Measurements from ENCODE around the gene ELMOD1.

The ELMOD1 gene

GRCh38 chr11:107675902-107676301 lies 85.0 kb downstream of the ELMOD1 start:
- no peak for TF ChIP-seq EP300 (IDR thresholded peaks at IDR 0.05; ENCODE audit: borderline replicate concordance)
- no peak for TF ChIP-seq FOXM1 (IDR thresholded peaks at IDR 0.05; ENCODE audit: borderline replicate concordance, low read depth)
- no peak for TF ChIP-seq TAF1 (IDR thresholded peaks at IDR 0.05; ENCODE audit: low read depth)
- TF ChIP-seq EGR1 (IDR thresholded peaks at IDR 0.05), result no peak
- TF ChIP-seq USF1 (IDR thresholded peaks at IDR 0.05), result no peak
- no peak for TF ChIP-seq RAD21 (IDR thresholded peaks at IDR 0.05; ENCODE audit: low read depth)
- TF ChIP-seq TCF12 (IDR thresholded peaks at IDR 0.05; ENCODE audit: low read depth), result no peak
- no peak for TF ChIP-seq NFIC (IDR thresholded peaks at IDR 0.05)
- TF ChIP-seq YY1 (IDR thresholded peaks at IDR 0.05; ENCODE audit: low read depth), result no peak
- no peak for TF ChIP-seq MAX (IDR thresholded peaks at IDR 0.05)

GRCh38 chr11:107676336-107677057 lies 85.5 kb downstream of the ELMOD1 start:
- TF ChIP-seq TEAD4 (IDR thresholded peaks at IDR 0.05) (no peak), USF1 (IDR thresholded peaks at IDR 0.05) (no peak), FOXM1 (IDR thresholded peaks at IDR 0.05; ENCODE audit: borderline replicate concordance, low read depth) (no peak), REST (IDR thresholded peaks at IDR 0.05; ENCODE audit: low read depth) (no peak), TAF1 (IDR thresholded peaks at IDR 0.05; ENCODE audit: low read depth) (no peak), RAD21 (IDR thresholded peaks at IDR 0.05; ENCODE audit: low read depth) (no peak), CREB1 (IDR thresholded peaks at IDR 0.05; ENCODE audit: low read depth) (no peak), YY1 (IDR thresholded peaks at IDR 0.05; ENCODE audit: low read depth) (no peak), NFIC (IDR thresholded peaks at IDR 0.05) (no peak)

- no peak for TF ChIP-seq EP300 (IDR thresholded peaks at IDR 0.05; ENCODE audit: borderline replicate concordance)
- no peak for TF ChIP-seq NFIC (IDR thresholded peaks at IDR 0.05)
- TF ChIP-seq TAF1 (IDR thresholded peaks at IDR 0.05; ENCODE audit: low read depth), result no peak
Measured at GRCh38 chr11:107677924-107678631, 87.1 kb downstream of the ELMOD1 start.

- no peak for TF ChIP-seq REST (IDR thresholded peaks at IDR 0.05; ENCODE audit: low read depth)
- no peak for TF ChIP-seq YY1 (IDR thresholded peaks at IDR 0.05; ENCODE audit: low read depth)
- no peak for TF ChIP-seq FOXM1 (IDR thresholded peaks at IDR 0.05; ENCODE audit: borderline replicate concordance, low read depth)
- TF ChIP-seq TAF1 (IDR thresholded peaks at IDR 0.05; ENCODE audit: low read depth), result no peak
- TF ChIP-seq USF1 (IDR thresholded peaks at IDR 0.05), result no peak
- no peak for TF ChIP-seq CREB1 (IDR thresholded peaks at IDR 0.05; ENCODE audit: low read depth)
- TF ChIP-seq ZBTB7A (IDR thresholded peaks at IDR 0.05; ENCODE audit: low read depth), result no peak
- TF ChIP-seq MAX (IDR thresholded peaks at IDR 0.05), result no peak
- TF ChIP-seq NFIC (IDR thresholded peaks at IDR 0.05), result no peak
- TF ChIP-seq RAD21 (IDR thresholded peaks at IDR 0.05; ENCODE audit: low read depth), result no peak
- no peak for TF ChIP-seq EP300 (IDR thresholded peaks at IDR 0.05; ENCODE audit: borderline replicate concordance)
- no peak for TF ChIP-seq CEBPB (IDR thresholded peaks at IDR 0.05)
- no peak for TF ChIP-seq TEAD4 (IDR thresholded peaks at IDR 0.05)
- TF ChIP-seq TCF12 (IDR thresholded peaks at IDR 0.05; ENCODE audit: low read depth), result no peak
Measured at GRCh38 chr11:107678632-107678971, 87.7 kb downstream of the ELMOD1 start.

- TF ChIP-seq CREB1 (IDR thresholded peaks at IDR 0.05; ENCODE audit: low read depth) (no peak), FOXM1 (IDR thresholded peaks at IDR 0.05; ENCODE audit: borderline replicate concordance, low read depth) (no peak), NFIC (IDR thresholded peaks at IDR 0.05) (no peak), CEBPB (IDR thresholded peaks at IDR 0.05) (no peak), REST (IDR thresholded peaks at IDR 0.05; ENCODE audit: low read depth) (no peak), TEAD4 (IDR thresholded peaks at IDR 0.05) (no peak), RAD21 (IDR thresholded peaks at IDR 0.05; ENCODE audit: low read depth) (no peak), USF1 (IDR thresholded peaks at IDR 0.05) (no peak), MAX (IDR thresholded peaks at IDR 0.05) (no peak), ZBTB7A (IDR thresholded peaks at IDR 0.05; ENCODE audit: low read depth) (no peak)
Measured at GRCh38 chr11:107679255-107680024, 88.5 kb downstream of the ELMOD1 start.
